Measurements from ENCODE around the gene TRMT1.

The TRMT1 gene

DNA sequence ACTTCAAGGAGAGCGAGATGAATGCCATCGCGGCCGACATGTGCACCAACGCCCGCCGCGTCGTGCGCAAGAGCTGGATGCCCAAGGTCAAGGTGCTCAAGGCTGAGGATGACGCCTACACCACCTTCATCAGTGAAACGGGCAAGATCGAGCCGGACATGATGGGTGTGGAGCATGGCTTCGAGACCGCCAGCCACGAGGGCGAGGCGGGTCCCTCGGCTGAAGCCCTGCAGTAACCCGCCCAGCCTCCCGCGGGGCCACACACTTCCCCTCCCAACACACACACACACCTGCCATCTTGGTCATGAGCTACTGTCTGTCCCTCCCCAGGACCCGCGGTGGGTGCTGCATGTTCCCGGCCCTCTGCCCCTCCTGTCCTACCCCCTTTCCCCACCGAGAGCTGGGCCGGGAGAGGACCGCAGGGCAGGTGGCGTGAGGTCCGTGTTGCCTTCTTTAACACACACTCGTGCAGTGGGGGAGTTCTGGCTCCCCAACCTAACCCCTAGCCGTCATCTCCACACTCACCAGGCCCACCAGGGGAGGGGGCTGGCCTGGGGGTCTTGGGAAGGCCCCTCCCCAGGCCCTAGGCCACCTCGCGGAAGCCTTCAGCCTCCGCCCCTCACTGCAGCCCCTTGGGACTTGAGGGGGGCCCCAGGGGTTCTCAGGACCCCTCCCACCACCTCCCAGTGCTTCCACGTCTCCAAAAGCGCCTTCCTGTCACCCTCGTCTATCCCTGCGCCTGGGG is 21.8 kb upstream of the TRMT1 start:
- Mint-ChIP-seq H3K4me1 (peaks cover 3 to 9% of the 10 kb centered on the region in 2 donors), H3K9me3 (no peaks in the 10 kb centered on the region), H3K4me3 (no peak overlapping the region), H3K27me3 (no peaks in the 10 kb centered on the region), H3K36me3 (peaks cover 36 to 48% of the 10 kb centered on the region in 2 donors), H3K27ac (no peak overlapping the region)
- DNase-seq (no peak), ATAC-seq (replicated peaks) (no peak)

DNA sequence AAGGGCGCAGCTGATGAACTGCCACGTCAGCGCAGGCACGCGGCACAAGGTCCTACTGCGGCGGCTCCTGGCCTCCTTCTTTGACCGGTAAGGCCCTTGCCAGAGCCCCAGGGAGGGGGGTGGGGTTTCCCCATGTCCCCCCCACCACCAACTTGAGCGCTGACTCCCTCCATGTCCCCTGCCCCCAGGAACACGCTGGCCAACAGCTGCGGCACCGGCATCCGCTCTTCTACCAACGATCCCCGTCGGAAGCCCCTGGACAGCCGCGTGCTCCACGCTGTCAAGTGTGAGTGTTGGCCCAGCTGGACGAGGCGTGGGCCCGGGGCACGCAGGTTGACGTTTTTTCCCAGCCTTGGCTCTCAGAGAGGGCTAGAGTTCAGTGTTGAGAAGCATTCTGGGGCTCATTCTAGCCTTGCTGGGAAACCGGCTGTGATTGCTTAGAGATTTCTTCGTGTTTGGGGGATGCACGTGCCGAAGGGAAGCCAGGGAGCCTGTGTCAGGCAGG is 20.8 kb upstream of the TRMT1 start:
- H3K4me1 Mint-ChIP-seq: peaks cover 11 to 19% of the 10 kb centered on the region in 2 donors
- no peaks in the 10 kb centered on the region for H3K9me3 Mint-ChIP-seq
- no peak overlapping the region for H3K27ac Mint-ChIP-seq
- no peaks in the 10 kb centered on the region for H3K27me3 Mint-ChIP-seq
- ATAC-seq (replicated peaks) (no peak), DNase-seq (no peak)
- H3K4me3 Mint-ChIP-seq: no peak overlapping the region
- peaks cover 41 to 56% of the 10 kb centered on the region in 2 donors for H3K36me3 Mint-ChIP-seq

DNA sequence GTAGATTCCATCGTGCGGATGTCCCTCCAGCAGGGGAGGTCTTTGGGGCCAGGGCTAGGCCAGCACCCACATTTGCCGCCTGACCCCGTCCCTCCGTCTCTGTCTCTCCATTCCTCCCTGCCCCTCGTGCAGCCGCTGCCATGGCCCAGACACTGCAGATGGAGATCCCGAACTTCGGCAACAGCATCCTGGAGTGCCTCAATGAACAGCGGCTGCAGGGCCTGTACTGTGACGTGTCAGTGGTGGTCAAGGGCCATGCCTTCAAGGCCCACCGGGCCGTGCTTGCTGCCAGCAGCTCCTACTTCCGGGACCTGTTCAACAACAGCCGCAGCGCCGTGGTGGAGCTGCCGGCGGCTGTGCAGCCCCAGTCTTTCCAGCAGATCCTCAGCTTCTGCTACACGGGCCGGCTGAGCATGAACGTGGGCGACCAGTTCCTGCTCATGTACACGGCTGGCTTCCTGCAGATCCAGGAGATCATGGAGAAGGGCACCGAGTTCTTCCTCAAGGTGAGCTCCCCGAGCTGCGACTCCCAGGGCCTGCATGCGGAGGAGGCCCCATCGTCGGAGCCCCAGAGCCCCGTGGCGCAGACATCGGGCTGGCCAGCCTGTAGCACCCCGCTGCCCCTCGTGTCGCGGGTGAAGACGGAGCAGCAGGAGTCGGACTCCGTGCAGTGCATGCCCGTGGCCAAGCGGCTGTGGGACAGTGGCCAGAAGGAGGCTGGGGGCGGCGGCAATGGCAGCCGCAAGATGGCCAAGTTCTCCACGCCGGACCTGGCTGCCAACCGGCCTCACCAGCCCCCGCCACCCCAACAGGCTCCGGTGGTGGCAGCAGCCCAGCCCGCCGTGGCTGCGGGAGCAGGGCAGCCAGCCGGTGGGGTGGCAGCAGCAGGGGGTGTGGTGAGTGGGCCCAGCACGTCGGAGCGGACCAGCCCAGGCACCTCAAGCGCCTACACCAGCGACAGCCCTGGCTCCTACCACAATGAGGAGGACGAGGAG is 18.8 kb upstream of the TRMT1 start:
- ATAC-seq (replicated peaks) (no peak), DNase-seq (no peak)
- Mint-ChIP-seq H3K27ac (no peak overlapping the region), H3K4me1 (peaks cover 14 to 24% of the 10 kb centered on the region in 2 donors), H3K4me3 (no peak overlapping the region), H3K9me3 (no peaks in the 10 kb centered on the region), H3K36me3 (peaks cover 46 to 56% of the 10 kb centered on the region in 2 donors), H3K27me3 (no peaks in the 10 kb centered on the region)

GRCh38 chr19:13134626-13135025 is 18.1 kb upstream of the TRMT1 start:
- H3K36me3 Mint-ChIP-seq: peaks cover 43 to 53% of the 10 kb centered on the region in 2 donors
- H3K4me1 Mint-ChIP-seq: peaks cover 14 to 24% of the 10 kb centered on the region in 2 donors
- H3K4me3 Mint-ChIP-seq: no peak overlapping the region
- no peaks in the 10 kb centered on the region for H3K27me3 Mint-ChIP-seq
- H3K9me3 Mint-ChIP-seq: no peaks in the 10 kb centered on the region
- ATAC-seq (replicated peaks) (no peak), DNase-seq (no peak)
- H3K27ac Mint-ChIP-seq: no peak overlapping the region

GRCh38 chr19:13133241-13133870 is 16.8 kb upstream of the TRMT1 start:
- H3K27me3 Mint-ChIP-seq: no peaks in the 10 kb centered on the region
- H3K4me1 Mint-ChIP-seq: peaks cover 19 to 32% of the 10 kb centered on the region in 2 donors
- ATAC-seq (replicated peaks): no peak
- no peak overlapping the region for H3K4me3 Mint-ChIP-seq
- no peak overlapping the region for H3K27ac Mint-ChIP-seq
- H3K36me3 Mint-ChIP-seq: peaks cover 39 to 51% of the 10 kb centered on the region in 2 donors
- no peak for DNase-seq
- H3K9me3 Mint-ChIP-seq: no peaks in the 10 kb centered on the region

GRCh38 chr19:13132471-13133180 is 16.1 kb upstream of the TRMT1 start:
- H3K4me1 Mint-ChIP-seq: peaks cover 23 to 38% of the 10 kb centered on the region in 2 donors
- peak overlapping the region; percentile 27 for H3K27ac Mint-ChIP-seq
- DNase-seq (no peak), ATAC-seq (replicated peaks) (peak; percentile 44 to 54)
- peaks cover 41 to 51% of the 10 kb centered on the region in 2 donors for H3K36me3 Mint-ChIP-seq
- no peaks in the 10 kb centered on the region for H3K27me3 Mint-ChIP-seq
- no peak overlapping the region for H3K4me3 Mint-ChIP-seq
- no peaks in the 10 kb centered on the region for H3K9me3 Mint-ChIP-seq

- no peaks in the 10 kb centered on the region for H3K9me3 Mint-ChIP-seq
- DNase-seq (no peak), ATAC-seq (replicated peaks) (no peak)
- peaks cover 27 to 40% of the 10 kb centered on the region in 2 donors for H3K4me1 Mint-ChIP-seq
- H3K27me3 Mint-ChIP-seq: no peaks in the 10 kb centered on the region
- no peak overlapping the region for H3K4me3 Mint-ChIP-seq
- peak overlapping the region; percentile 72 for H3K27ac Mint-ChIP-seq
- H3K36me3 Mint-ChIP-seq: peaks cover 28 to 39% of the 10 kb centered on the region in 2 donors
Measured at GRCh38 chr19:13130886-13131490, 14.4 kb upstream of the TRMT1 start.

DNA sequence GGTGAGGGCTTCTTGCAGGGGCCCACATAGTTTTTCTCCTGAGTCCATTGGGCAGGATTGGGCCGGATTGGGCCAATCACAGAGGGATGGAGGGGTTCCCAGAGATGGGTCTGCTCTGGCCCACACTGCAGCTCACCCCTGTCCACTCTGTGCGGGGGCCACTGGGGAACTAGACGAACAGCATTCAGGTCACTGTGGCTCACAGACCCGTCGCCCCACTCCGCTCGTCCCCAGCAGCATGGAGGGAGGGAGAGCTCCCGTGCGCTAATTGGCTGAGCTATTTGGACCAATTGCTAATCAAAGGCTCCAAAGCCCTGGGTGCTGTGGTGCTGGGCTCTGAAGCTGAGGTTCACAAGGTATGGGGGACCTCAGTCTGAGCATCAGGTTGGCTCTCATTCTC is 12.8 kb upstream of the TRMT1 start:
- Mint-ChIP-seq H3K4me3 (no peak overlapping the region), H3K4me1 (peaks cover 27 to 40% of the 10 kb centered on the region in 2 donors), H3K36me3 (peaks cover 24 to 32% of the 10 kb centered on the region in 2 donors), H3K27ac (no peak overlapping the region), H3K27me3 (no peaks in the 10 kb centered on the region), H3K9me3 (no peaks in the 10 kb centered on the region)
- DNase-seq: no peak
- no peak for ATAC-seq (replicated peaks)

DNA sequence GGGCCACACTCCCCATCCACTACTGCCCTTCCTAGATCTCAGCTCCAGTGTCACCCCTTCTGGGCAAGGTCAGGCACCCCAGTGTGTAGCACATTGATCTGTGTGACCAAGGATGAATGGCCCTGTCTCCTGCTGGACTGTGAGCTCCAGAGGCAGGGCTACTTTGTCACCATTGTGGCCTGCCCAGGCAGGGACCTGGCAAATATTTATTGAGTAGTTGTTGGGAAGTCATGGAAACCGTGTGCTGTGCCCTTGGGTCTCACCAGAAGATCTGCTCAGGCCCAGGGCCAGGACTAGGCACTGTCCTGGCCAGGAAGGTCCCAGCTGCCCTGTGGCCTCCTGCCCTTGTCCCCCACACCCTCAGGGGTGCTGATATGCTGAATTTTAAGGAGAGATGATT is 12.0 kb upstream of the TRMT1 start:
- DNase-seq (no peak), ATAC-seq (replicated peaks) (no peak)
- Mint-ChIP-seq H3K4me1 (peaks cover 27 to 44% of the 10 kb centered on the region in 2 donors), H3K9me3 (no peaks in the 10 kb centered on the region), H3K36me3 (peaks cover 25 to 35% of the 10 kb centered on the region in 2 donors), H3K27ac (no peak overlapping the region), H3K4me3 (no peak overlapping the region), H3K27me3 (no peaks in the 10 kb centered on the region)

DNA sequence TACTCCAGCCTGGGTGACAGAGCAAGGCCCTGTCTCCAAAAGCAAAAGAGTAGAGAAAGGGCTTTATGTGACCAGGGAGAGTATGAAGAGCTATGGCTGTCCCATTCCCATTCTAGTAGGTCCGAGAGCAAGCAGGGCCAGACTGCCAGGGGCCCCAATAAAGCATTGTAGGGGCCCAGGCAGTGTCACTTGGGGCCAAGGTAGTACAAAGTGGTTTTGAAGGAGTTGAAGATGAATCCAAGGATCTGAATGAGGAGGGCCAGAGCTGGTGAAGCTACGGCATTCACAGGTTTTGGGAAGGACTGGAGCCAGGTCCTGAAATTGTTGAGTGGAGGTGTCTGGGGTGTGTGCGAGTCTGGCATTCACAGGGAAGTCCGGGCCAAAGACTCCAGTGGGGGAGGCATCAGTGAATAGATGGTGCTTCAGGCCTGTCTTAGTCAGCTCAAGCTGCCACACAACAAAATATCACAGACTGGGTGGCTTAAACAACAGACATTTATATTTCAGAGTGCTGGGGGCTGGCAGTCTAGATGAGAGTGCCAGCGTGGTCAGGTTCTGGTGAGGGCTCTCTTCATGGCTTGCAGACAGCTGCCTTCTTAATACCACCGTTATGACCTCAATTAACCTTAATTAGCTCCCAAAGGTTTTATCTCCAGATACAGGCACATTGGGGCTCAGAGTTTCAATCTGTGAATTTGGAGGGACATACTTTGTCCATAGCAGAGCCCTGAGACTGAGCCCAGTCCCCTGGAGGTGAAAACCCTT is 11.5 kb upstream of the TRMT1 start:
- Mint-ChIP-seq H3K36me3 (peaks cover 26 to 34% of the 10 kb centered on the region in 2 donors), H3K27ac (peak overlapping the region; percentile 60), H3K4me1 (peaks cover 28 to 47% of the 10 kb centered on the region in 2 donors), H3K9me3 (no peaks in the 10 kb centered on the region), H3K4me3 (no peak overlapping the region), H3K27me3 (no peaks in the 10 kb centered on the region)
- DNase-seq (no peak), ATAC-seq (replicated peaks) (no peak)

DNA sequence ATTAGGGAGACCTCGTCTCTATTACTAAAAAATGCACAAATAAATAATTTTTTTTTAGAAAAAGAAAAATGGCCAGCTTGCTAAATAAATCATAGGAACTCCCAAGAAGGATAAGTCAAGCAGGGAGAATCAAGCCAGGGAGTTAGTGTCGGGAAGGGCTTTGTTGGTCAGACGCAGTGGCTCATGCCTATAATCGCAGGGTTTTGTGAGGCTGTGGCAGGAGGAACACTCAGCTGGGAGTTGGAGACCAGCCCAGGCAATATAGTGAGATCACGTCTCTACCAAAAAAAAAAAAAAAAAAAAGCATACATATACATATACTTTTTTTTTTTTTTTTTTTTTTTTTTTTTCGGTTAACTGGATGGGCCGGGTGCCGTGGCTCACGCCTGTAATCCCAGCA is 10.5 kb upstream of the TRMT1 start:
- DNase-seq: no peak
- H3K4me3 Mint-ChIP-seq: no peak overlapping the region
- no peak overlapping the region for H3K27ac Mint-ChIP-seq
- no peaks in the 10 kb centered on the region for H3K9me3 Mint-ChIP-seq
- H3K27me3 Mint-ChIP-seq: no peaks in the 10 kb centered on the region
- peaks cover 30 to 48% of the 10 kb centered on the region in 2 donors for H3K4me1 Mint-ChIP-seq
- H3K36me3 Mint-ChIP-seq: peaks cover 23 to 37% of the 10 kb centered on the region in 2 donors
- no peak for ATAC-seq (replicated peaks)

DNA sequence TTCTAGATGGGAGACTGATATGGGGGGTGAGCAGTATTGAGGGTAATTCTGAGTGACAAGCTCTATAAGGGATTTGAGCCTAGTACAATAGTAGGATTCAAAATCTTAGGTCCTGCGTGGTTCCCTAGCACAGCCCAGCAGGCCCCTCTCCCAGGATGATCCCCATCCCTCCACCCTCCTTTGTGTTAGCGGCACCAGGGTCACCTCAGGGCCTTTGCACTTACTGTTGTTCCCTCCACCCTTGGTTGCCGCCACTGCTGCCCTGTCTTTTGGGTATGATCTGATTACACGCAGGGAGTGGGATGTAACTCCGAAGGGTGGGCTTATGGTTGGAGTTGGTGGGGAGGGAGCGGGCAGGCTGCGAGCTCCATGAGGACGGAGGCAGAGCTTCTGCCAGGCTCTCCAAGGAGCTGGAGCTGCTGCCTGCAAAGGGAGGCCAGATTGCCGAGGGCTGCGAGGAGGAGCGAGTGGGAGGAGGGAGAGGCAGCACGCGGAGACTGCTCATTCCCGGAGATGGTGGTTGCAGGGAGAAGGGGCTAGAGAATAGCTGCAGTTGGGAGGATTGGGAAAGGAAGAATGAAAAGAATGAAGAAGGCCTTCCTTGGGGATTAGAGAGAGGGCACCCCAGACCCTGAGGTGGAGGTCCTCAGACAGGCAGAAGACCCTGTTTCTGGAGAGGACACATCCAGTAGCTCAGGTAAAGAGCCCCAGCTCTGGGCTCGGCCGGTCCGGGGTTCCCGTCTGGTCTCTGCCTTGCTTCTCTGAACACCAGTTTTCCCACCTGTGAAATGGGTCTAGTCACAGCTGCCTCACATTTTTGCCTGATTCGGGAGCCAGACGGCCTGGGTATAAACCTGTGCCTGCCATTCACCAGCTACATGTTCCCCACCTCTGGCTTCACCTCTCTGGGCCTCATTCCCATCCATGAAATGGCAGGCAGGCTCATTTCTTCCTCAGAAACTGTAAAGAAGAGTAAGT is 6.7 kb upstream of the TRMT1 start:
- peak overlapping the region; percentile 31 for H3K27ac Mint-ChIP-seq
- no peaks in the 10 kb centered on the region for H3K9me3 Mint-ChIP-seq
- peaks cover 16 to 40% of the 10 kb centered on the region in 2 donors for H3K36me3 Mint-ChIP-seq
- no peaks in the 10 kb centered on the region for H3K27me3 Mint-ChIP-seq
- ATAC-seq (replicated peaks) (no peak), DNase-seq (no peak)
- H3K4me3 Mint-ChIP-seq: no peak overlapping the region
- peaks cover 42 to 61% of the 10 kb centered on the region in 2 donors for H3K4me1 Mint-ChIP-seq
